Measurements from ENCODE around the gene DHX32. TPM values are rescaled to one million over a fixed set of nuclear protein-coding genes. Genes with fewer than 3 reads are reported as not detected.

DHX32 gene
- total and polyA plus RNA-seq, 2 donors (not counting 3 experiments of a cell fraction or from before 2014, with no cell fraction given) = 17.1 to 29.6 TPM

- Histone ChIP-seq H3K4me3 (replicated peaks in 1 of 3; ENCODE audit: insufficient read depth in 1 of 3, low read depth in 1 of 3, low read length in 3 of 3) (no peak overlapping the region), H4K20me1 (replicated peaks; ENCODE audit: control insufficient read depth, extremely low read depth, insufficient read depth, low read length) (no peaks in the 10 kb centered on the region), H3K9me3 (replicated peaks; ENCODE audit: control insufficient read depth, insufficient read depth, low read length) (no peaks in the 10 kb centered on the region), H3K9me1 (replicated peaks; ENCODE audit: control insufficient read depth, extremely low read depth, insufficient read depth, low read length) (no peaks in the 10 kb centered on the region), H3K9ac (replicated peaks; ENCODE audit: extremely low read depth, insufficient read depth, low read length) (no peak overlapping the region), H3K27me3 (ENCODE audit: control insufficient read depth in 2 of 2, insufficient read depth in 2 of 2, low read length in 2 of 2) (no peaks in the 10 kb centered on the region), H3K4me2 (ENCODE audit: insufficient read depth, low read length) (no peak overlapping the region), H3K79me2 (ENCODE audit: control insufficient read depth, insufficient read depth, low read length) (no peaks in the 10 kb centered on the region), H3K27ac (ENCODE audit: insufficient read depth, low read depth, low read length) (no peak overlapping the region), H2AFZ (ENCODE audit: low read depth, low read length) (no peak overlapping the region), H3K4me1 (ENCODE audit: control insufficient read depth, extremely low read depth, insufficient read depth, low read length) (no peaks in the 10 kb centered on the region), H3K36me3 (ENCODE audit: control insufficient read depth in 2 of 2, extremely low read depth in 1 of 2, insufficient read depth in 2 of 2, low read length in 2 of 2) (peaks cover 5 to 7% of the 10 kb centered on the region in 2 experiments)
- TF ChIP-seq GATA2 (IDR thresholded peaks at IDR 0.05; ENCODE audit: insufficient read depth, insufficient read length, low read depth, low read length) (no peak), CTCF (IDR thresholded peaks at IDR 0.05; ENCODE audit: extremely low read depth in 1 of 2, insufficient read depth in 1 of 2, low read depth in 1 of 2, low read length in 2 of 2) (no peak), MYC (IDR thresholded peaks at IDR 0.05; ENCODE audit: low read depth, low read length) (no peak), MAX (IDR thresholded peaks at IDR 0.05; ENCODE audit: insufficient read depth, insufficient read length) (no peak)
- dilution Hi-C loops (cut with MboI; ENCODE audit: extremely low pct_ligation_motif_present, low sequenced_read_pairs) (no loop called here), intact Hi-C loops (cut with micrococcal nuclease) (no loop called here)
- no TSS peak for BruUV-seq (replicated peaks)
- CTCF ChIA-PET = no interaction called here
- DNase-seq (ENCODE audit: low read depth, low spot score) (no peak), FAIRE-seq (no peak)
- POLR2A ChIA-PET = no interaction called here
Measured at GRCh38 chr10:125811251-125811650, 69.8 kb downstream of the DHX32 start.

- FAIRE-seq (no peak), DNase-seq (ENCODE audit: low read depth, low spot score) (no peak)
- Histone ChIP-seq H3K9me3 (replicated peaks; ENCODE audit: control insufficient read depth, insufficient read depth, low read length) (no peaks in the 10 kb centered on the region), H3K79me2 (ENCODE audit: control insufficient read depth, insufficient read depth, low read length) (no peaks in the 10 kb centered on the region), H3K27me3 (ENCODE audit: control insufficient read depth in 2 of 2, insufficient read depth in 2 of 2, low read length in 2 of 2) (no peaks in the 10 kb centered on the region), H2AFZ (ENCODE audit: low read depth, low read length) (no peak overlapping the region), H3K4me3 (replicated peaks in 1 of 3; ENCODE audit: insufficient read depth in 1 of 3, low read depth in 1 of 3, low read length in 3 of 3) (no peak overlapping the region), H3K9ac (replicated peaks; ENCODE audit: extremely low read depth, insufficient read depth, low read length) (no peak overlapping the region), H3K27ac (ENCODE audit: insufficient read depth, low read depth, low read length) (no peak overlapping the region), H3K4me2 (ENCODE audit: insufficient read depth, low read length) (no peak overlapping the region), H3K9me1 (replicated peaks; ENCODE audit: control insufficient read depth, extremely low read depth, insufficient read depth, low read length) (no peaks in the 10 kb centered on the region), H4K20me1 (replicated peaks; ENCODE audit: control insufficient read depth, extremely low read depth, insufficient read depth, low read length) (no peaks in the 10 kb centered on the region), H3K4me1 (ENCODE audit: control insufficient read depth, extremely low read depth, insufficient read depth, low read length) (no peaks in the 10 kb centered on the region), H3K36me3 (ENCODE audit: control insufficient read depth in 2 of 2, extremely low read depth in 1 of 2, insufficient read depth in 2 of 2, low read length in 2 of 2) (peaks cover 8 to 13% of the 10 kb centered on the region in 2 experiments)
- intact Hi-C loops (cut with micrococcal nuclease) (no loop called here), dilution Hi-C loops (cut with MboI; ENCODE audit: extremely low pct_ligation_motif_present, low sequenced_read_pairs) (no loop called here)
- BruUV-seq (replicated peaks) = no TSS peak
- POLR2A ChIA-PET = no interaction called here
- CTCF ChIA-PET = interaction anchor here (1.3 kb wide), 1 partner anchor 12 kb away, joined by 3 read pairs; no protein-coding TSS in a partner anchor
- TF ChIP-seq CTCF (IDR thresholded peaks at IDR 0.05; ENCODE audit: extremely low read depth in 1 of 2, insufficient read depth in 1 of 2, low read depth in 1 of 2, low read length in 2 of 2) (no peak), FOS (IDR thresholded peaks at IDR 0.05; ENCODE audit: borderline replicate concordance, insufficient read depth, low read length) (no peak), MAX (IDR thresholded peaks at IDR 0.05; ENCODE audit: insufficient read depth, insufficient read length) (no peak), POLR2AphosphoS5 (IDR thresholded peaks at IDR 0.05; ENCODE audit: insufficient read depth, low read depth, low read length) (no peak), GATA2 (IDR thresholded peaks at IDR 0.05; ENCODE audit: insufficient read depth, insufficient read length, low read depth, low read length) (no peak), POLR2A (IDR thresholded peaks at IDR 0.05; ENCODE audit: low read depth, low read length) (no peak), MYC (IDR thresholded peaks at IDR 0.05; ENCODE audit: low read depth, low read length) (no peak)
Measured at GRCh38 chr10:125808047-125808446, 73.0 kb downstream of the DHX32 start.
